Activated B cell treated with CpG ODN at 0.5 μM for 24 hours (primary cell): ENCODE results near the gene PRR35. TPM values are rescaled to one million over a fixed set of nuclear protein-coding genes. Genes with fewer than 3 reads are reported as not detected.

Experiments used
- ATAC-seq: fragments of 200-7000 bp; cut with Tn5 transposase; one replicate; pipeline ENCODE4 v1.10.0; 2021; ENCODE audit warnings: low read depth, mild to moderate bottlenecking, moderate library complexity
- CTCF ChIA-PET: fragments of 350-600 bp; sonication (Branson Sonifier 250); formaldehyde crosslinking; loops from one replicate; lab custom pipeline; 2021; ENCODE audit warnings: antibody characterized with exemption; lab: Charles Lee
- POLR2A ChIA-PET: fragments of 350-600 bp; sonication (Branson Sonifier 250); formaldehyde crosslinking; loops from one replicate; lab custom pipeline; 2021; ENCODE audit warnings: antibody characterized with exemption; lab: Charles Lee
- DNase-seq: peaks from one replicate; pipeline ENCODE4 v3.0.0; 2022
- H3K27ac Mint-ChIP-seq: one replicate; pipeline ENCODE4 v1.8.0; 2020; ENCODE audit warnings: mixed read lengths
- H3K27me3 Mint-ChIP-seq: one replicate; pipeline ENCODE4 v1.8.0; 2021; ENCODE audit warnings: mixed read lengths
- H3K36me3 Mint-ChIP-seq: one replicate; pipeline ENCODE4 v1.8.0; 2021; ENCODE audit warnings: low read depth, mixed read lengths
- H3K4me1 Mint-ChIP-seq: one replicate; pipeline ENCODE4 v1.8.0; 2021; ENCODE audit warnings: mixed read lengths
- H3K4me3 Mint-ChIP-seq: one replicate; pipeline ENCODE4 v1.8.0; 2020; ENCODE audit warnings: mild to moderate bottlenecking, mixed read lengths
- H3K9me3 Mint-ChIP-seq: one replicate; pipeline ENCODE4 v1.8.0; 2020; ENCODE audit warnings: mixed read lengths
- intact Hi-C: fragments of 100-400 bp; cut with micrococcal nuclease; formaldehyde crosslinking; loops from one replicate; pipeline ENCODE4 v1.15.1; 2024
- total RNA-seq: library from RNA; stranded (reverse); gene quantifications from 2 replicates; pipeline ENCODE4 v1.2.3, GENCODE V29; 2022
- TF ChIP-seq, protein P1 (sequence below): fragments of 200-600 bp; IDR thresholded peaks from one replicate; pipeline ENCODE4 v1.8.0; 2022; ENCODE audit warnings: antibody characterized with exemption, mild to moderate bottlenecking

Gene PRR35
- total RNA-seq, 1 donor from 2014 or later, result not detected

DNA sequence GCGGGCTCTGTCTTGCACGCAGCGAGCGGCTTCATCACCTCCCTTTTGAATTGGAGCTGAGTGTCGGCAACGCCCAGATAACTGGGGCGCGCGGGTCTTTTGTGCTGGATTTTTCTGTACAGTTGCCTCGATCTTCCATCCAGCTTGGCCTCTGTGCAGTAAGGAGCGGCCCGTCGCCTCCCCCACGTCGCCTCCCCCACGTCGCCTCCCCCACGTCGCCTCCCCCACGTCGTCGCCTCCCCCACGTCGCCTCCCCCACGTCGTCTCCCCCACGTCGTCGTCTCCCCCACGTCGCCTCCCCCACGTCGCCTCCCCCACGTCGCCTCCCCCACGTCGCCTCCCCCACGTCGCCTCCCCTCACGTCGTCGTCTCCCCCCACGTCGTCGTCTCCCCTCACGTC is 15.7 kb upstream of the PRR35 start:
- intact Hi-C loops, result no loop called here
- no peaks in the 10 kb centered on the region for H3K9me3 Mint-ChIP-seq
- no peak for ATAC-seq

DNA sequence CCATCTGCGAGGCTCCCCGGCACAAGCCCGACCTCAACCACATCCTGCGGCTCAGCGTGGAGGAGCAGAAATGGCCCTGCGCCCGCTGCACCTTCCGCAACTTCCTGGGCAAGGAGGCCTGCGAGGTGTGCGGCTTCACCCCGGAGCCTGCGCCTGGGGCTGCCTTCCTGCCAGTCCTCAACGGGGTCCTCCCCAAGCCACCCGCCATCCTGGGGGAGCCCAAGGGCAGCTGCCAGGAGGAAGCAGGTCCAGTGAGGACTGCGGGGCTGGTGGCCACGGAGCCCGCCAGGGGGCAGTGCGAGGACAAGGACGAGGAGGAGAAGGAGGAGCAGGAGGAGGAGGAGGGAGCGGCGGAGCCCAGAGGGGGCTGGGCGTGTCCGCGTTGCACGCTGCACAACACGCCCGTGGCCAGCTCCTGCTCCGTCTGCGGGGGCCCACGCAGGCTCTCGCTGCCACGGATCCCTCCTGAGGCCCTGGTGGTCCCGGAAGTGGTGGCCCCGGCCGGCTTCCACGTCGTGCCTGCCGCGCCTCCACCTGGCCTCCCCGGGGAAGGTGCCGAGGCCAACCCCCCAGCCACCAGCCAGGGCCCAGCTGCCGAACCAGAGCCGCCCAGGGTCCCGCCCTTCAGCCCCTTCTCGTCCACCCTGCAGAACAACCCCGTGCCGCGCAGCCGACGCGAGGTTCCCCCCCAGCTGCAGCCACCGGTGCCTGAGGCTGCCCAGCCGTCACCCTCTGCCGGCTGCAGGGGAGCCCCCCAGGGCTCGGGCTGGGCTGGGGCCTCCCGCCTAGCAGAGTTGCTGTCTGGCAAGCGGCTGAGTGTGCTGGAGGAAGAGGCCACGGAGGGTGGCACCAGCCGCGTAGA is 13.1 kb upstream of the PRR35 start:
- intact Hi-C loops, result no loop called here
- Mint-ChIP-seq H3K36me3 (peaks cover 9% of the 10 kb centered on the region), H3K27ac (no peak overlapping the region), H3K4me3 (no peak overlapping the region), H3K9me3 (no peaks in the 10 kb centered on the region), H3K4me1 (no peaks in the 10 kb centered on the region), H3K27me3 (no peaks in the 10 kb centered on the region)
- DNase-seq (no peak), ATAC-seq (peak; percentile 74)
- CTCF ChIA-PET, result no interaction called here
- TF ChIP-seq, protein P1, sequence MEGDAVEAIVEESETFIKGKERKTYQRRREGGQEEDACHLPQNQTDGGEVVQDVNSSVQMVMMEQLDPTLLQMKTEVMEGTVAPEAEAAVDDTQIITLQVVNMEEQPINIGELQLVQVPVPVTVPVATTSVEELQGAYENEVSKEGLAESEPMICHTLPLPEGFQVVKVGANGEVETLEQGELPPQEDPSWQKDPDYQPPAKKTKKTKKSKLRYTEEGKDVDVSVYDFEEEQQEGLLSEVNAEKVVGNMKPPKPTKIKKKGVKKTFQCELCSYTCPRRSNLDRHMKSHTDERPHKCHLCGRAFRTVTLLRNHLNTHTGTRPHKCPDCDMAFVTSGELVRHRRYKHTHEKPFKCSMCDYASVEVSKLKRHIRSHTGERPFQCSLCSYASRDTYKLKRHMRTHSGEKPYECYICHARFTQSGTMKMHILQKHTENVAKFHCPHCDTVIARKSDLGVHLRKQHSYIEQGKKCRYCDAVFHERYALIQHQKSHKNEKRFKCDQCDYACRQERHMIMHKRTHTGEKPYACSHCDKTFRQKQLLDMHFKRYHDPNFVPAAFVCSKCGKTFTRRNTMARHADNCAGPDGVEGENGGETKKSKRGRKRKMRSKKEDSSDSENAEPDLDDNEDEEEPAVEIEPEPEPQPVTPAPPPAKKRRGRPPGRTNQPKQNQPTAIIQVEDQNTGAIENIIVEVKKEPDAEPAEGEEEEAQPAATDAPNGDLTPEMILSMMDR, result no peak
- POLR2A ChIA-PET, result no interaction called here

More for the DNA sequence above, 15.7 kb upstream of the PRR35 start:
- CTCF ChIA-PET, result no interaction called here
- Mint-ChIP-seq H3K4me1 (no peaks in the 10 kb centered on the region), H3K36me3 (peaks cover 7% of the 10 kb centered on the region), H3K4me3 (no peak overlapping the region), H3K27me3 (no peaks in the 10 kb centered on the region), H3K27ac (no peak overlapping the region)
- DNase-seq, result no peak
- TF ChIP-seq, protein P1, result no peak
- POLR2A ChIA-PET, result no interaction called here

DNA sequence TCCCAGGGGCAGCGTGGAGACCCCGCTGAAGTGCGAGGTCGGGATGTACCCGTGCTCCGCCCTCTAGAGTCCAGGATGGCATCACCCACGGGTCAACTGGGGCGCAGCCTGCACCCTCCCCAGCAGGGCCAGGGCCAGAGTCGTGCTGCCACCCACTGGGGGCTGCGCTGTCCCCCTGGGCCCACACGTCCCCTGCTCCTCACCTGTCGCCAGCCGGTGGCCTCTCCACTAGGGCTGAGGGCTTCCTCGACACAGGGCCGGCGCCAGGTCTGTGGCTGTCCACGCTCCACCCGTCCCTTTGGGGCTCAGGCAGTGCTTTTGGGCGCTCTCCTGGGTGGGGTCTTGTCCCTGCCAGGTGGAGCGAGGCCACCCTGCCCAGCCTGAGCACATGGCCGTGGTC is 11.6 kb upstream of the PRR35 start:
- H3K9me3 Mint-ChIP-seq, result no peaks in the 10 kb centered on the region
- TF ChIP-seq, protein P1, result no peak
- intact Hi-C loops, result no loop called here
- no peak for ATAC-seq
- DNase-seq, result no peak
- POLR2A ChIA-PET, result no interaction called here
- H3K36me3 Mint-ChIP-seq, result peaks cover 5% of the 10 kb centered on the region
- no peaks in the 10 kb centered on the region for H3K27me3 Mint-ChIP-seq
- no peak overlapping the region for H3K4me3 Mint-ChIP-seq
- no peaks in the 10 kb centered on the region for H3K4me1 Mint-ChIP-seq
- no peak overlapping the region for H3K27ac Mint-ChIP-seq
- CTCF ChIA-PET, result no interaction called here

DNA sequence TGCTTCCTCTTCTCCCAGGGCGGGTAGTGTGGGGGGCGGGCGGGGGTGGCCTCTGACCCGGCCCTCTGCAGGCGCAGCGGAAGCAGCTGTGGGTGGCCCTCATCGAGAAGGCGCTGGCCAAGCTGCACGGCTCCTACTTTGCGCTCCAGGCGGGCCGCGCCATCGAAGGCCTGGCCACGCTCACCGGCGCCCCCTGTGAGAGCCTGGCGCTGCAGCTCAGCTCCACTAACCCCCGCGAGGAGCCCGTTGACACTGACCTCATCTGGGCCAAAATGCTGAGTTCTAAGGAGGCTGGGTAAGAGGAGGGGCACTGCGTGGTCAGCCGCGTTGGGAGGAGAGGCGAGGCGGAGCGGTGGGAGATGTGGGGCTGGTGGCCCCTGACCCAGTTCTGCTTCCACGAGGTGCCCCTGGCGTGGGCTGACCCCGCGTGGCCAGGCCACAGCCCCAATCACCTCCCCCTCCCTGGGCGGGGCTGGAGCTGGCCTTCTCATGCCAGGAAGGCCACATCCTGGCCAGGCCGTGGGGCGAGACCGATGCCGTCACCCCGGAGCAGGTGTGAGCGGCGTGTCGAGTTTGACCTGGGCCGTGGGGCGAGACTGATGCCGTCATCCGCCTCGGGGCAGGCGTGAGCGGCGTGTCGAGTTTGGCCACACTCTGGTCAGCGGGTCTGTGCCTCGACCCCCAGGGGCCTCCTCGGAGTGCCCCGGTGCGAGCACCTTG is 10.5 kb upstream of the PRR35 start:
- no peak for DNase-seq
- no peak for ATAC-seq
- ChIA-PET POLR2A (no interaction called here), CTCF (no interaction called here)
- no peaks in the 10 kb centered on the region for H3K27me3 Mint-ChIP-seq
- TF ChIP-seq, protein P1, result no peak
- H3K4me1 Mint-ChIP-seq, result no peaks in the 10 kb centered on the region
- peaks cover 8% of the 10 kb centered on the region for H3K36me3 Mint-ChIP-seq
- H3K4me3 Mint-ChIP-seq, result no peak overlapping the region
- intact Hi-C loops, result no loop called here
- no peak overlapping the region for H3K27ac Mint-ChIP-seq
- H3K9me3 Mint-ChIP-seq, result no peaks in the 10 kb centered on the region

DNA sequence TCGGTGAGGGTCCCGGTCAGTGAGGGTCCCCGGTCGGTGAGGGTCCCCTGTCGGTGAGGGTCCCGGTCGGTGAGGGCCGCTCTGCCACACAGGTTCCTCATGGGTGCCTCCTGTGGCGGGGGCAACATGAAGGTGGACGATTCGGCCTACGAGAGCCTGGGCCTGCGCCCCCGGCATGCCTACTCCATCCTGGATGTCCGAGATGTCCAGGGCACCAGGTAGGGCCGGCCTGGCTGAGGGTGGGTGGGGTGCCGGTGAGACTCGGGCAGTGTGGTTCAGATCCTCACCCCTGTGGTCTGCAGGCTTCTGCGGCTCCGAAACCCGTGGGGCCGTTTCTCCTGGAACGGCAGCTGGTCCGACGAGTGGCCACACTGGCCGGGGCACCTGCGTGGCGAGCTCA is 9.0 kb upstream of the PRR35 start:
- no peaks in the 10 kb centered on the region for H3K4me1 Mint-ChIP-seq
- H3K36me3 Mint-ChIP-seq, result peaks cover 6% of the 10 kb centered on the region
- ATAC-seq (no peak), DNase-seq (no peak)
- intact Hi-C loops, result no loop called here
- no peak overlapping the region for H3K27ac Mint-ChIP-seq
- H3K4me3 Mint-ChIP-seq, result no peak overlapping the region
- POLR2A ChIA-PET, result no interaction called here
- CTCF ChIA-PET, result no interaction called here
- H3K27me3 Mint-ChIP-seq, result no peaks in the 10 kb centered on the region
- TF ChIP-seq, protein P1, result no peak
- no peaks in the 10 kb centered on the region for H3K9me3 Mint-ChIP-seq
